Psoas muscle (tissue), 8 donors: ENCODE data around the gene NPEPL1. TPM values are rescaled to one million over a fixed set of nuclear protein-coding genes. Genes with fewer than 3 reads are reported as not detected.

Source experiments
- ATAC-seq, 4 donors: fragments of 200-7000 bp; cut with Tn5 transposase; one replicate each; pipeline ENCODE4 v1.9.1; 2020; ENCODE audit warnings: moderate library complexity in 3 of 4, mild to moderate bottlenecking in 2 of 4
- DNase-seq, 2 donors: peaks; one replicate each; pipeline ENCODE4 v3.0.0-alpha.2; 2020
- H3K27ac ChIP-seq: fragments of 200-600 bp; one replicate; pipeline ENCODE4 v1.8.0; 2022
- H3K27me3 ChIP-seq, 3 donors: fragments of 200-600 bp in 1 of 3; one replicate each; pipeline versions ENCODE4 v1.6.1 to v1.8.0; 2013 to 2022; ENCODE audit warnings: low read length in 2 of 3, mild to moderate bottlenecking in 2 of 3, moderate library complexity in 1 of 3; ENCODE audit not compliant: insufficient read depth in 3 of 3
- H3K36me3 ChIP-seq, 2 donors: fragments of 200-600 bp in 1 of 2; one replicate each; pipeline versions ENCODE4 v1.6.1 to v1.8.0; 2013 to 2022; ENCODE audit warnings: low read depth in 1 of 2, mild to moderate bottlenecking in 1 of 2, moderate library complexity in 1 of 2; ENCODE audit not compliant: insufficient read depth in 1 of 2
- H3K4me1 ChIP-seq: fragments of 200-600 bp; one replicate; pipeline ENCODE4 v1.8.0; 2022
- H3K4me3 ChIP-seq: fragments of 200-600 bp; one replicate; pipeline ENCODE4 v1.8.0; 2022; ENCODE audit warnings: mild to moderate bottlenecking
- H3K9me3 ChIP-seq: fragments of 200-600 bp; one replicate; pipeline ENCODE4 v1.8.0; 2022
- CTCF ChIP-seq: fragments of 200-600 bp; IDR thresholded peaks from one replicate; pipeline ENCODE4 v1.8.0; 2022; ENCODE audit warnings: antibody characterized with exemption
- WGBS, 3 donors: extraction: QIAGEN DNeasy Blood & Tissue Kit; methylation state at CpG; one replicate each; pipeline versions ENCODE4 v1.1.6 to v1.1.7; 2013; 5-methylcytosine and 5-hydroxymethylcytosine counted together
- intact Hi-C, 2 donors: fragments of 100-400 bp; cut with DNase I; formaldehyde crosslinking; loops; one replicate each; pipeline versions ENCODE4 v1.11.0 to v1.14.2; 2022
- polyA plus RNA-seq, 3 donors: library from polyadenylated mRNA; stranded (reverse); fragments of 200-250 nt; gene quantifications; one replicate each; pipeline ENCODE4 v1.2.3, GENCODE V29; 2013
- total RNA-seq, 4 donors: library from RNA; stranded (reverse); fragmentation: NEBNext Ultra II Directional in 2 of 4; extraction: Animal tissue kit (Norgen Biotek cat#: 25700) in 2 of 4; gene quantifications; one replicate each; pipeline versions ENCODE4 v1.2.1 to v1.2.4, GENCODE V29; 2021 to 2023
- donor health status: healthy with polysubstance abuse.
- donor health status: DM: no; HTN: no; CAD: no; lungs with moderate emphysema.
- donor health status: Bipolar disorder and iron deficiency.
- donor health status: healthy.
- donor health status: DM: yes; HTN: yes; CAD: no.
- donor health status: DM: no; HTN: no; CAD: no.
- donor health status: DM: no; HTN: no; CAD: no.
- donor health status: DM: yes; HTN: yes; CAD: no.

Gene NPEPL1
- total and polyA plus RNA-seq, 7 donors, result 18.4 to 52.3 (median 36.0) TPM

GRCh38 chr20:58682656-58683531 lies 9.7 kb upstream of the NPEPL1 start:
- no peaks in the 10 kb centered on the region for H3K4me1 ChIP-seq
- H3K9me3 ChIP-seq, result no peaks in the 10 kb centered on the region
- H3K27me3 ChIP-seq, result no peaks in the 10 kb centered on the region
- 90 to 92% (median 91%) methylated on average over 11 of the region's 11 CpGs for WGBS, 3 donors
- intact Hi-C loops, result no loop called here
- ATAC-seq, result no peak
- DNase-seq, result no peak
- no peak for TF ChIP-seq CTCF
- H3K36me3 ChIP-seq, result peaks cover 2 to 25% of the 10 kb centered on the region in 2 donors
- H3K4me3 ChIP-seq, result no peak overlapping the region
- no peak overlapping the region for H3K27ac ChIP-seq

- intact Hi-C loops, result no loop called here
- H3K27me3 ChIP-seq, result no peaks in the 10 kb centered on the region
- peaks cover 7% of the 10 kb centered on the region for H3K4me1 ChIP-seq
- 96 to 100% (median 97%) methylated on average over 2 of the region's 2 CpGs for WGBS, 3 donors
- TF ChIP-seq CTCF, result no peak
- no peak for ATAC-seq
- no peak for DNase-seq
- H3K36me3 ChIP-seq, result peaks cover 2 to 19% of the 10 kb centered on the region in 2 donors
- H3K4me3 ChIP-seq, result no peak overlapping the region
- no peak overlapping the region for H3K27ac ChIP-seq
- H3K9me3 ChIP-seq, result no peaks in the 10 kb centered on the region
Measured at GRCh38 chr20:58684291-58684690, 8.3 kb upstream of the NPEPL1 start.

GRCh38 chr20:58685988-58686387 lies 6.6 kb upstream of the NPEPL1 start:
- peaks cover 8% of the 10 kb centered on the region for H3K4me1 ChIP-seq
- no peak overlapping the region for H3K4me3 ChIP-seq
- H3K27me3 ChIP-seq, result no peaks in the 10 kb centered on the region
- TF ChIP-seq CTCF, result no peak
- peaks cover 2 to 6% of the 10 kb centered on the region in 2 donors for H3K36me3 ChIP-seq
- ATAC-seq (no peak), DNase-seq (no peak)
- intact Hi-C loops, result no loop called here
- H3K27ac ChIP-seq, result no peak overlapping the region
- WGBS, 3 donors, result 81 to 91% (median 90%) methylated on average over 5 of the region's 5 CpGs
- no peaks in the 10 kb centered on the region for H3K9me3 ChIP-seq

GRCh38 chr20:58688414-58688813 lies 4.2 kb upstream of the NPEPL1 start:
- Histone ChIP-seq H3K27me3 (no peaks in the 10 kb centered on the region), H3K4me3 (no peak overlapping the region), H3K36me3 (peaks cover 0 to 6% of the 10 kb centered on the region in 2 donors), H3K4me1 (peaks cover 22% of the 10 kb centered on the region), H3K9me3 (no peaks in the 10 kb centered on the region), H3K27ac (peak overlapping the region; percentile 64)
- intact Hi-C loops, result no loop called here
- DNase-seq, result no peak
- ATAC-seq, result no peak
- no peak for TF ChIP-seq CTCF
- WGBS, 3 donors, result 82 to 89% (median 86%) methylated on average over 4 of the region's 4 CpGs
